ENCODE results near the gene MYO5A. TPM values are rescaled to one million over a fixed set of nuclear protein-coding genes. Genes with fewer than 3 reads are reported as not detected.

MYO5A gene
- total and polyA plus RNA-seq, 3 donors from 2014 or later = 11.7 to 35.5 (median 24.3) TPM

DNA sequence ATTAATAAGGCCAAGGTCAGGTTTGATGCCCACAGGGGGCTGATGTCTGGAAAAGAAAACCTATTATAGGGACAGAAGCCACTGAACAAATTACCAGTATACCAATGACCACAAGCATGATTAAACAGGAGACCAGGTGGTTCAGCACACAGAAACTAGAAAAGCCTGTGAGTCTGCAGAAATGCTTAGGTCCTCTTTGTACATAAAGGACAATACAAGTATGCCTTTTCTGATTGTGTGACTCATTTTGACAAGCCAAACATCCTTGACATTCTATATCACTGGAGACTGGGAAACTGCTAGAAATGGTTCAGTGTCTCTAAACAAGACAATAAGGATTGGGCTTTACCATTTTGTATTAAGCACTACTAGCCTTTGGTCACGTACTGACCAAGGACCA, 119.9 kb downstream of the MYO5A start:
- Histone ChIP-seq H3K4me3 (no peak overlapping the region), H3K4me1 (no peaks in the 10 kb centered on the region), H3K36me3 (ENCODE audit: low read depth, missing control alignments) (no peaks in the 10 kb centered on the region), H3K9me3 (no peaks in the 10 kb centered on the region), H3K27ac (no peak overlapping the region), H3K27me3 (no peaks in the 10 kb centered on the region)
- 96% methylated on average over 1 of the region's 1 CpG for WGBS, 2 donors
- TF ChIP-seq CTCF (IDR thresholded peaks at IDR 0.05) = no peak
- TF ChIP-seq POLR2A (IDR thresholded peaks at IDR 0.05) = no peak
- DNase-seq = no peak
- intact Hi-C loops (cut with DNase I; ENCODE audit: low total_unique reads) = no loop called here

- H3K9me3 ChIP-seq = no peaks in the 10 kb centered on the region
- H3K27me3 ChIP-seq = no peaks in the 10 kb centered on the region
- DNase-seq = no peak
- no peak overlapping the region for H3K27ac ChIP-seq
- H3K4me3 ChIP-seq = no peak overlapping the region
- intact Hi-C loops (cut with DNase I; ENCODE audit: low total_unique reads) = no loop called here
- TF ChIP-seq POLR2A (IDR thresholded peaks at IDR 0.05) = no peak
- TF ChIP-seq CTCF (IDR thresholded peaks at IDR 0.05) = no peak
- no peaks in the 10 kb centered on the region for H3K36me3 ChIP-seq (ENCODE audit: low read depth, missing control alignments)
- no peaks in the 10 kb centered on the region for H3K4me1 ChIP-seq
Measured at GRCh38 chr15:52407374-52407773, 121.3 kb downstream of the MYO5A start.

DNA sequence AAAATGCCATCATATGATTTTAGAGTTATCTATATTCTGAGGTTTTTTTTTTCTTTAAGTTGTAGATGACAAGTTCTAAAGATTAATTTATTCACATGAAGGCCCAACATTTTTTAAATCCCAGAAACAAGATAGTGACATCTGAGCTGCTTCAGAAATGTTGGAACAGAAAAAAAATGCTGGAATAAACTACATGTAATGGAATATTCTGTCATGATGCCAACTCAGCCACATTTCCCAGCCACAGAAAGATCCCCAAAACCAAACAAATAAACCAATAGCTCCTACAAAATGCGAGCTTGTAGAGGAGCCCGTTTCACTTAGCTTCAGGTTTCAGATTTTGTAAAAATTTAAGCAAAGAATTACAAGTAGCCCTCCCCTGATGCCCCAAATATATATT, 122.1 kb downstream of the MYO5A start:
- Histone ChIP-seq H3K27me3 (no peaks in the 10 kb centered on the region), H3K9me3 (no peaks in the 10 kb centered on the region), H3K4me3 (no peak overlapping the region), H3K36me3 (ENCODE audit: low read depth, missing control alignments) (no peaks in the 10 kb centered on the region), H3K27ac (no peak overlapping the region), H3K4me1 (no peaks in the 10 kb centered on the region)
- WGBS, 2 donors = 93% methylated on average over 2 of the region's 2 CpGs
- intact Hi-C loops (cut with DNase I; ENCODE audit: low total_unique reads) = no loop called here
- DNase-seq = no peak
- no peak for TF ChIP-seq POLR2A (IDR thresholded peaks at IDR 0.05)
- no peak for TF ChIP-seq CTCF (IDR thresholded peaks at IDR 0.05)

DNA sequence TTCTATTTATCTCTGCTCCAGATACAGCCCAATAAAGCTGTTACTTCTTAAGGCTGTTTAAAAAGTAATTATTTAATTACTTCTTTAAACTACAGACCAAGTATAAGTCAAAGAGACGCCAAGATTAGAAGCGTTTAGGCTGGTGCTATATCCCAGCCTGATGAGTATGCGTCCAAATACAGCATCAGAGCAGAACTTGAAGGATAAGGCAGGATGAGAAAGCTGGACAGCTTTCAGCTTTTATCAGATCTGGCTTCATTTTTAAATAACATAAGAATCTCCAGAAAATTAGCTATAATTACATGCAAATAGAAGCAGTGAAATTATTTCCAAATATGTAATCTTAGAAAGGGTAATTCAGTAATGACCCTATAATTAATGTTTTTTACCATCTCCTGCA, 122.8 kb downstream of the MYO5A start:
- no peak for DNase-seq
- TF ChIP-seq CTCF (IDR thresholded peaks at IDR 0.05) (no peak), POLR2A (IDR thresholded peaks at IDR 0.05) (no peak)
- 90% methylated on average over 3 of the region's 3 CpGs for WGBS, 2 donors
- intact Hi-C loops (cut with DNase I; ENCODE audit: low total_unique reads) = no loop called here
- H3K27me3 ChIP-seq = no peaks in the 10 kb centered on the region
- no peaks in the 10 kb centered on the region for H3K9me3 ChIP-seq
- no peak overlapping the region for H3K27ac ChIP-seq
- no peak overlapping the region for H3K4me3 ChIP-seq
- H3K36me3 ChIP-seq (ENCODE audit: low read depth, missing control alignments) = no peaks in the 10 kb centered on the region
- no peaks in the 10 kb centered on the region for H3K4me1 ChIP-seq

- H3K36me3 ChIP-seq (ENCODE audit: low read depth, missing control alignments) = no peaks in the 10 kb centered on the region
- H3K4me3 ChIP-seq = no peak overlapping the region
- H3K27me3 ChIP-seq = no peaks in the 10 kb centered on the region
- H3K4me1 ChIP-seq = no peaks in the 10 kb centered on the region
- 92 to 96% methylated on average over 5 of the region's 5 CpGs for WGBS, 2 donors
- no peak overlapping the region for H3K27ac ChIP-seq
- DNase-seq = no peak
- no peaks in the 10 kb centered on the region for H3K9me3 ChIP-seq
- intact Hi-C loops (cut with DNase I; ENCODE audit: low total_unique reads) = no loop called here
- TF ChIP-seq CTCF (IDR thresholded peaks at IDR 0.05) (no peak), POLR2A (IDR thresholded peaks at IDR 0.05) (no peak)
Measured at GRCh38 chr15:52397118-52397517, 131.6 kb downstream of the MYO5A start.
